H1 (cell line): ENCODE results near the gene FAM53B. TPM values are rescaled to one million over a fixed set of nuclear protein-coding genes. Genes with fewer than 3 reads are reported as not detected.

Experiments
- CTCF ChIA-PET: fragments of 300-600 bp; sonication (Branson Sonifier 250); formaldehyde crosslinking; loops from one replicate; lab custom pipeline; 2021; ENCODE audit not compliant: partially characterized antibody; lab: Charles Lee
- POLR2A ChIA-PET: fragments of 300-600 bp; sonication (Branson Sonifier 250); formaldehyde crosslinking; loops from one replicate; lab custom pipeline; 2021; ENCODE audit warnings: inconsistent platforms; ENCODE audit not compliant: partially characterized antibody; lab: Charles Lee
- DNase-seq, 2 experiments: peaks; one replicate each; pipeline versions ENCODE4 v3.0.0 to v3.0.0-alpha.2; 2010 to 2022; ENCODE audit warnings: low spot score in 2 of 2, low read depth in 1 of 2, mixed read lengths in 1 of 2
- FAIRE-seq: peaks from 2 replicates; lab custom pipeline; 2011; peaks lifted over from hg19 to GRCh38; lab: Jason Lieb, UNC
- H2AFZ ChIP-seq: 2 replicates; pipeline ENCODE4 v1.8.1; 2012; ENCODE audit warnings: low read length, inconsistent platforms
- H2AK5ac ChIP-seq: 2 replicates; pipeline ENCODE4 v1.6.1; 2013; ENCODE audit warnings: low read depth, low read length
- H2BK120ac ChIP-seq: replicated peaks from 2 replicates; pipeline ENCODE3; 2013; ENCODE audit warnings: low read depth, low read length, inconsistent platforms
- H2BK12ac ChIP-seq: 2 replicates; pipeline ENCODE4 v1.6.1; 2013; ENCODE audit warnings: low read depth, low read length
- H2BK15ac ChIP-seq: 2 replicates; pipeline ENCODE4 v1.6.1; 2013; ENCODE audit warnings: low read length
- H2BK20ac ChIP-seq: 2 replicates; pipeline ENCODE4 v1.6.1; 2013; ENCODE audit warnings: low read length
- H2BK5ac ChIP-seq: 2 replicates; pipeline ENCODE4 v1.6.1; 2013; ENCODE audit warnings: low read depth, low read length
- H3K14ac ChIP-seq: 2 replicates; pipeline ENCODE4 v1.6.1; 2013; ENCODE audit warnings: inconsistent platforms; ENCODE audit not compliant: insufficient read length
- H3K18ac ChIP-seq: 2 replicates; pipeline ENCODE4 v1.6.1; 2013; ENCODE audit warnings: low read length; ENCODE audit errors: extremely low read depth
- H3K23ac ChIP-seq: 2 replicates; pipeline ENCODE4 v1.6.1; 2013; ENCODE audit warnings: inconsistent platforms; ENCODE audit not compliant: insufficient read length
- H3K23me2 ChIP-seq: 2 replicates; pipeline ENCODE4 v1.6.1; 2013; ENCODE audit warnings: low read depth, low read length
- H3K27ac ChIP-seq: 2 replicates; pipeline ENCODE4 v1.6.1; 2011; ENCODE audit warnings: low read depth, low read length, inconsistent platforms
- H3K27me3 ChIP-seq, 4 experiments: replicated peaks in 1 of 4; 1 replicate in 1 of 4; 2 replicates in 3 of 4; pipeline versions ENCODE4 v1.6.1 to v1.8.1; 2011 to 2013; ENCODE audit warnings: low read length in 3 of 4, mild to moderate bottlenecking in 3 of 4, inconsistent platforms in 2 of 4, mixed read lengths in 2 of 4, moderate library complexity in 1 of 4; ENCODE audit not compliant: control insufficient read depth in 3 of 4, insufficient read depth in 3 of 4; ENCODE audit errors: extremely low read depth in 1 of 4
- H3K36me3 ChIP-seq, 4 experiments: 2 replicates each; pipeline versions ENCODE4 v1.6.1 to v1.8.1; 2011 to 2013; ENCODE audit warnings: mild to moderate bottlenecking in 4 of 4, low read length in 3 of 4, moderate library complexity in 2 of 4, control low read depth in 1 of 4, inconsistent platforms in 1 of 4; ENCODE audit not compliant: insufficient read depth in 4 of 4, control insufficient read depth in 2 of 4
- H3K4ac ChIP-seq: replicated peaks from 2 replicates; pipeline ENCODE3; 2013; ENCODE audit warnings: low read length, low read depth, mixed read lengths, inconsistent platforms; ENCODE audit not compliant: insufficient read length
- H3K4me1 ChIP-seq, 4 experiments: replicated peaks in 1 of 4; 1 replicate in 1 of 4; 2 replicates in 3 of 4; pipeline versions ENCODE4 v1.6.1 to v1.8.1; 2011 to 2013; ENCODE audit warnings: low read length in 3 of 4, inconsistent platforms in 2 of 4, mixed read lengths in 1 of 4; ENCODE audit not compliant: insufficient read depth in 4 of 4, control insufficient read depth in 3 of 4
- H3K4me2 ChIP-seq, 2 experiments: 2 replicates each; pipeline versions ENCODE4 v1.6.1 to v1.8.1; 2011 to 2013; ENCODE audit warnings: low read depth in 2 of 2, low read length in 2 of 2, control low read depth in 1 of 2, inconsistent platforms in 1 of 2, mild to moderate bottlenecking in 1 of 2; ENCODE audit not compliant: insufficient read depth in 1 of 2
- H3K4me3 ChIP-seq, 4 experiments: fragments of 200-600, 300-600 bp in 1 of 4; sonication (generic), shearing (Covaris generic), sonication (Bioruptor Twin) in 1 of 4; 2 replicates each; pipeline versions ENCODE4 v1.5.1 to v1.8.1; 2011 to 2016; ENCODE audit warnings: low read length in 4 of 4, low read depth in 3 of 4, control low read depth in 2 of 4, inconsistent platforms in 2 of 4, mild to moderate bottlenecking in 2 of 4, mixed read lengths in 1 of 4, moderate library complexity in 1 of 4; ENCODE audit not compliant: insufficient read depth in 2 of 4; ENCODE audit errors: extremely low read depth in 1 of 4
- H3K56ac ChIP-seq: replicated peaks from 2 replicates; pipeline ENCODE3; 2013; ENCODE audit warnings: low read depth, mild to moderate bottlenecking, mixed read lengths, low read length, inconsistent platforms; ENCODE audit not compliant: insufficient read length
- H3K79me1 ChIP-seq: 2 replicates; pipeline ENCODE4 v1.6.1; 2013; ENCODE audit warnings: low read depth, low read length, control low read depth
- H3K79me2 ChIP-seq, 2 experiments: 2 replicates each; pipeline versions ENCODE4 v1.6.1 to v1.8.1; 2012 to 2013; ENCODE audit warnings: low read length in 2 of 2, mild to moderate bottlenecking in 2 of 2, inconsistent platforms in 1 of 2; ENCODE audit not compliant: insufficient read depth in 2 of 2, control insufficient read depth in 1 of 2
- H3K9ac ChIP-seq, 4 experiments: replicated peaks in 1 of 4; 1 replicate in 1 of 4; 2 replicates in 3 of 4; pipeline versions ENCODE4 v1.6.1 to v1.8.1; 2011 to 2013; ENCODE audit warnings: low read depth in 3 of 4, low read length in 3 of 4, control low read depth in 2 of 4, mild to moderate bottlenecking in 2 of 4, moderate library complexity in 2 of 4, inconsistent platforms in 1 of 4; ENCODE audit errors: extremely low read depth in 1 of 4
- H3K9me3 ChIP-seq, 2 experiments: 2 replicates each; pipeline versions ENCODE4 v1.6.1 to v1.8.1; 2012 to 2013; ENCODE audit warnings: mild to moderate bottlenecking in 2 of 2, moderate library complexity in 2 of 2, control low read depth in 1 of 2, inconsistent platforms in 1 of 2, low read depth in 1 of 2, low read length in 1 of 2, mixed read lengths in 1 of 2; ENCODE audit not compliant: insufficient read depth in 2 of 2
- H4K20me1 ChIP-seq, 2 experiments: replicated peaks in 1 of 2; 2 replicates each; pipeline versions ENCODE3 to v1.8.1; 2011 to 2013; ENCODE audit warnings: inconsistent platforms in 2 of 2, low read length in 2 of 2, mild to moderate bottlenecking in 1 of 2; ENCODE audit not compliant: insufficient read depth in 2 of 2, control insufficient read depth in 1 of 2
- H4K5ac ChIP-seq: 2 replicates; pipeline ENCODE4 v1.6.1; 2013; ENCODE audit warnings: low read length, low read depth, mixed read lengths, inconsistent platforms; ENCODE audit not compliant: insufficient read length
- H4K8ac ChIP-seq: 2 replicates; pipeline ENCODE4 v1.8.0; 2013; ENCODE audit warnings: mild to moderate bottlenecking, moderate library complexity, low read length, inconsistent platforms; ENCODE audit not compliant: insufficient read depth; ENCODE audit errors: extremely low read depth
- H4K91ac ChIP-seq: replicated peaks from 2 replicates; pipeline ENCODE3; 2013; ENCODE audit warnings: low read length, mixed read lengths, inconsistent platforms; ENCODE audit not compliant: insufficient read length
- ATF2 ChIP-seq: IDR thresholded peaks from 2 replicates; pipeline ENCODE4 v1.6.1; 2012; ENCODE audit warnings: low read length, inconsistent platforms
- CBX5 ChIP-seq: fragments of 300-800, 300-1000 bp; sonication (generic); IDR thresholded peaks from 2 replicates; pipeline ENCODE4 v1.7.1; 2016; ENCODE audit warnings: antibody characterized with exemption, low read length, low read depth
- CHD2 ChIP-seq: IDR thresholded peaks from 2 replicates; pipeline ENCODE4 v1.6.1; 2012; ENCODE audit warnings: low read length, improper control_type of control experiment
- CTCF ChIP-seq, 3 experiments: IDR thresholded peaks; 1 replicate in 2 of 3; 2 replicates in 1 of 3; pipeline versions ENCODE4 v1.5.1 to v1.6.1; 2011; ENCODE audit warnings: low read length in 3 of 3, mild to moderate bottlenecking in 3 of 3, inconsistent platforms in 2 of 3, low read depth in 1 of 3, moderate library complexity in 1 of 3; ENCODE audit not compliant: insufficient read depth in 1 of 3; ENCODE audit errors: control extremely low read depth in 1 of 3
- JUN ChIP-seq: IDR thresholded peaks from 2 replicates; pipeline ENCODE4 v1.6.1; 2011; ENCODE audit warnings: low read depth, mild to moderate bottlenecking, improper control_type of control experiment, low read length
- KDM1A ChIP-seq: fragments of 200-600, 300-600 bp; sonication (generic); IDR thresholded peaks from 2 replicates; pipeline ENCODE4 v1.7.1; 2016; ENCODE audit warnings: mild to moderate bottlenecking, low read length, borderline replicate concordance
- RNF2 ChIP-seq: fragments of 200-900, 300-1000 bp; sonication (generic); IDR thresholded peaks from 2 replicates; pipeline ENCODE4 v1.7.1; 2016; ENCODE audit warnings: borderline replicate concordance, low read depth, mild to moderate bottlenecking, antibody characterized with exemption, low read length; ENCODE audit not compliant: poor library complexity, severe bottlenecking; ENCODE audit errors: missing control alignments
- ZNF274 ChIP-seq: IDR thresholded peaks from 2 replicates; pipeline ENCODE4 v1.7.0; 2012; ENCODE audit warnings: low read length, borderline replicate concordance; ENCODE audit errors: extremely low read depth
- WGBS, 2 experiments: shearing (Covaris generic) in 1 of 2; methylation state at CpG; one replicate each; pipeline versions ENCODE4 v1.1.6 to v1.1.7; 2013 to 2015; ENCODE audit warnings: low lambda C conversion rate in 2 of 2, mixed read lengths in 2 of 2, inconsistent platforms in 1 of 2, low coverage in 1 of 2, missing lambda C conversion rate in 1 of 2; ENCODE audit not compliant: insufficient replicate concordance in 2 of 2, insufficient coverage in 1 of 2, insufficient read length in 1 of 2; ENCODE audit errors: extremely low coverage in 1 of 2, missing lambda C conversion rate in 1 of 2; 5-methylcytosine and 5-hydroxymethylcytosine counted together
- polyA plus RNA-seq, 7 experiments: library from polyadenylated mRNA; depleted of rRNA in 3 of 7; stranded (reverse) in 5 of 7; unstranded in 2 of 7; fragments of >200 nt in 5 of 7; fragments of 200-250 nt in 2 of 7; gene quantifications; 1 replicate in 5 of 7; 2 replicates in 1 of 7; 4 replicates in 1 of 7; pipeline versions ENCODE4 v1.2.1 to v1.2.3, GENCODE V29; 2011 to 2013; ENCODE audit warnings: missing spikeins in 2 of 7, mixed read lengths in 2 of 7
- total RNA-seq: library from RNA; stranded (reverse); fragmentation: NEBNext Ultra II Directional; extraction: Animal tissue kit (Norgen Biotek cat#: 25700); gene quantifications from 2 replicates; pipeline ENCODE4 v1.2.1, GENCODE V29; 2021

FAM53B gene
- total and polyA plus RNA-seq, 2 of the 8 experiments (the other 6 are each of a cell fraction or from before 2014, with no cell fraction given), result 5.3 to 14.4 TPM

GRCh38 chr10:124713679-124714255, 30.4 kb downstream of the FAM53B start:
- Histone ChIP-seq H2BK120ac (no peak overlapping the region), H2AFZ (no peak overlapping the region), H3K14ac (no peak overlapping the region), H2AK5ac (no peak overlapping the region), H4K20me1 (peaks cover 5 to 9% of the 10 kb centered on the region in 2 experiments), H3K4me1 (peaks cover 0 to 7% (median 5%) of the 10 kb centered on the region in 4 experiments; a peak in 5 of 7 replicates), H4K5ac (no peak overlapping the region), H2BK12ac (no peak overlapping the region), H3K9me3 (no peaks in the 10 kb centered on the region), H4K8ac (no peak overlapping the region), H3K79me1 (peaks cover 6% of the 10 kb centered on the region), H3K56ac (no peak overlapping the region), H3K23me2 (no peaks in the 10 kb centered on the region), H3K4me2 (no peak overlapping the region), H4K91ac (no peak overlapping the region), H2BK15ac (no peak overlapping the region), H3K18ac (no peak overlapping the region), H3K27me3 (no peaks in the 10 kb centered on the region), H3K79me2 (no peaks in the 10 kb centered on the region), H3K4me3 (no peak overlapping the region), H3K27ac (no peak overlapping the region), H3K23ac (no peak overlapping the region), H3K36me3 (no peaks in the 10 kb centered on the region), H2BK20ac (no peak overlapping the region), H3K4ac (no peak overlapping the region), H3K9ac (no peak overlapping the region; a peak in 1 of 7 replicates), H2BK5ac (no peak overlapping the region)
- CTCF ChIA-PET, result interaction anchor here (0.9 to 2.7 kb wide), 7 partner anchors 11 to 68 kb away, joined by 3 to 11 read pairs (median 4); no protein-coding TSS in a partner anchor
- DNase-seq (no peak), FAIRE-seq (no peak)
- 80% methylated on average over 10 of the region's 10 CpGs; no CpG with 5 or more reads in 1 of the 2 experiments for WGBS, 2 experiments
- POLR2A ChIA-PET, result no interaction called here
- no peak for TF ChIP-seq RNF2
- TF ChIP-seq ATF2, result no peak
- no peak for TF ChIP-seq CHD2
- TF ChIP-seq KDM1A, result no peak
- TF ChIP-seq ZNF274, result no peak
- TF ChIP-seq CBX5, result no peak
- no peak for TF ChIP-seq CTCF (IDR thresholded peaks at IDR 0.05; ENCODE audit: control extremely low read depth in 1 of 3, insufficient read depth in 1 of 3, low read depth in 1 of 3, low read length in 3 of 3)
- TF ChIP-seq JUN, result no peak
